Osteocyte (in vitro differentiated cells): ENCODE results near the gene POU2AF2. TPM values are rescaled to one million over a fixed set of nuclear protein-coding genes. Genes with fewer than 3 reads are reported as not detected.

ENCODE experiments used
- DNase-seq: peaks from one replicate; pipeline ENCODE4 v3.0.0; 2021; ENCODE audit warnings: mixed read lengths; ENCODE audit not compliant: unreplicated experiment; ENCODE audit errors: extremely low spot score
- H3K27ac Mint-ChIP-seq: one replicate; pipeline ENCODE4 v1.8.0; 2021; ENCODE audit warnings: mild to moderate bottlenecking, mixed read lengths; ENCODE audit not compliant: unreplicated experiment
- H3K27me3 Mint-ChIP-seq: one replicate; pipeline ENCODE4 v1.8.0; 2021; ENCODE audit warnings: mixed read lengths; ENCODE audit not compliant: unreplicated experiment
- H3K36me3 Mint-ChIP-seq: one replicate; pipeline ENCODE4 v1.8.0; 2021; ENCODE audit warnings: mixed read lengths; ENCODE audit not compliant: unreplicated experiment
- H3K4me1 Mint-ChIP-seq: one replicate; pipeline ENCODE4 v1.8.0; 2021; ENCODE audit warnings: mixed read lengths; ENCODE audit not compliant: unreplicated experiment
- H3K4me3 Mint-ChIP-seq: one replicate; pipeline ENCODE4 v1.8.0; 2021; ENCODE audit warnings: mild to moderate bottlenecking, moderate library complexity, mixed read lengths; ENCODE audit not compliant: unreplicated experiment
- H3K9me3 Mint-ChIP-seq: one replicate; pipeline ENCODE4 v1.8.0; 2021; ENCODE audit warnings: mixed read lengths; ENCODE audit not compliant: unreplicated experiment
- CTCF ChIP-seq: fragments of 200-600 bp; sonication (generic); IDR thresholded peaks from 2 replicates; pipeline ENCODE4 v1.5.0; 2021; ENCODE audit warnings: antibody characterized with exemption, mild to moderate bottlenecking, moderate library complexity
- total RNA-seq: library from RNA; stranded (reverse); gene quantifications from 2 replicates; pipeline ENCODE4 v1.2.1, GENCODE V29; 2021

Gene POU2AF2
- total RNA-seq, 1 donor from 2014 or later: not detected

DNA sequence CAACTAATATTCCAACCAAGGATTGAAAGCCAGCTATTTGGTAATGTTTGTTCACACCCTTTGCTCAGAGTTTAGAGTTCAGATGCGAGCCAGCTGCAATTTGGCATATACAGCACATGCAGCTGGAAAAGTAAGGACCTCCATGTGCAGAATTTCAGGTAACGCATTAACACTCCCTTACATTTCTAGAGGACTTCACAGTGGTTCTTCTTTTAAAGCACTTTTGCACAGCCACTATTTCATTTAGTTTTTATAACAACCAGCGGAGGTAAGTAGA lies 56.3 kb downstream of the POU2AF2 start:
- H3K4me1 Mint-ChIP-seq: peaks cover 2% of the 10 kb centered on the region
- peaks cover 65% of the 10 kb centered on the region for H3K27me3 Mint-ChIP-seq
- H3K9me3 Mint-ChIP-seq: no peaks in the 10 kb centered on the region
- no peak overlapping the region for H3K27ac Mint-ChIP-seq
- DNase-seq: no peak
- no peak for TF ChIP-seq CTCF
- no peak overlapping the region for H3K4me3 Mint-ChIP-seq
- no peaks in the 10 kb centered on the region for H3K36me3 Mint-ChIP-seq

DNA sequence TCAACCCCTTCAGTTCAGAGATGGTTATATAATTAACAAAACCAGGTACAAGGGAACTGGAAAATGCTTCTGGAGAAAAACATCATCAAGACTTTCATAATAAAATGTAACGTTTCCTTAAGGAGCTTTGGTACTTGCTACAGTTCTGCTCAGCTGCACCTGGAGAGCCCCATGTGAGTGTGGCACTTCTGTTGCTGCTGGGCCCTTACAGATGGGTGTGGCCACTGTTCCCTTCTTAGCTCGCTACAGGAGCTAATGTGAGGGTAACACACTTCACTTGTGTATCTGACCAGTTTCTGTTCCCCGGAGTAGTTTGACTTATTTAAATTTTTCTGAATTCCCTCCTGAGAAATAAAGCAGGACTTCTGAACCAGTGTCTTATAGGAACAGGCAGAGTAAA lies 56.8 kb downstream of the POU2AF2 start:
- no peaks in the 10 kb centered on the region for H3K36me3 Mint-ChIP-seq
- H3K9me3 Mint-ChIP-seq: no peaks in the 10 kb centered on the region
- no peak overlapping the region for H3K27ac Mint-ChIP-seq
- peaks cover 2% of the 10 kb centered on the region for H3K4me1 Mint-ChIP-seq
- DNase-seq: no peak
- no peak overlapping the region for H3K4me3 Mint-ChIP-seq
- peaks cover 71% of the 10 kb centered on the region for H3K27me3 Mint-ChIP-seq
- no peak for TF ChIP-seq CTCF

- H3K36me3 Mint-ChIP-seq: no peaks in the 10 kb centered on the region
- H3K9me3 Mint-ChIP-seq: no peaks in the 10 kb centered on the region
- H3K4me1 Mint-ChIP-seq: peaks cover under 1% of the 10 kb centered on the region
- peaks cover 76% of the 10 kb centered on the region for H3K27me3 Mint-ChIP-seq
- no peak overlapping the region for H3K27ac Mint-ChIP-seq
- TF ChIP-seq CTCF: no peak
- H3K4me3 Mint-ChIP-seq: no peak overlapping the region
- no peak for DNase-seq
Measured at GRCh38 chr11:111303461-111303860, 57.9 kb downstream of the POU2AF2 start.

DNA sequence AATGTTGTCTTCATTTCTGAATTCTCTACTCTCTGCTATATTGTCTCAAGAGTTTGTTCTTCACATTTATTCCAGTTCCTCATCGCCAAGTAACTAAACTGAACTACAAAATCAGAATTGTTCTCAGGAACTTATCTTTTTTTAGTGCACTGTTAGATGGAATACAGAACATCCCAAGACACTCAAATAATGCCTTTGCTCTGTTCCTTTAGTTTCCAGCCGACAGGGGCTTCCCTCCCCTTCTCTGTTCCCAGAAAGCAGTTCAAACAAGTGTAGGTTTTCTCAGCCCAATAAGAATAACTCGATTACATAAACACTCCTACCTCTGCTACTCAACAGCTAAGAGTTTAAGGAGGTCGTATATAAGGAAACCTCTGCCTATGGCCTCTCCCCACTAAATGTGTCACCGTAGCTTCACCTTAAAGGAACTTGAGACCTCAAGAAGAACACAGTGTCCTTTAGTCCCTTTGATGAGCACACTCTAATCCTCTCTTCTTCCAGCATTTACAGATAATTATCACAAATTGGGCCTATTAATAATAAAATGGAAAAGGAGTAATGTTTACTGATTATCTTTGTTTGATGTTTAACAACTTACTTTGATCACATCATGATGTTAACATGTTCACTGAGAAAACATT lies 59.8 kb downstream of the POU2AF2 start:
- H3K27me3 Mint-ChIP-seq: peaks cover 74% of the 10 kb centered on the region
- DNase-seq: no peak
- H3K4me3 Mint-ChIP-seq: no peak overlapping the region
- no peak overlapping the region for H3K27ac Mint-ChIP-seq
- no peak for TF ChIP-seq CTCF
- no peaks in the 10 kb centered on the region for H3K4me1 Mint-ChIP-seq
- H3K9me3 Mint-ChIP-seq: no peaks in the 10 kb centered on the region
- H3K36me3 Mint-ChIP-seq: no peaks in the 10 kb centered on the region

GRCh38 chr11:111305876-111306275 lies 60.4 kb downstream of the POU2AF2 start:
- Mint-ChIP-seq H3K27me3 (peaks cover 68% of the 10 kb centered on the region), H3K36me3 (no peaks in the 10 kb centered on the region)
- TF ChIP-seq CTCF: no peak

More at GRCh38 chr11:111305876-111306275, 60.4 kb downstream of the POU2AF2 start:
- H3K4me3 Mint-ChIP-seq: no peak overlapping the region
- H3K9me3 Mint-ChIP-seq: no peaks in the 10 kb centered on the region
- DNase-seq: no peak
- no peak overlapping the region for H3K27ac Mint-ChIP-seq
- H3K4me1 Mint-ChIP-seq: no peaks in the 10 kb centered on the region
